Progenitor cell of endocrine pancreas (in vitro differentiated cells): ENCODE results near the gene ATP2A2. TPM values are rescaled to one million over a fixed set of nuclear protein-coding genes. Genes with fewer than 3 reads are reported as not detected.
"Not testable (repeated sequence)": the region's sequence is repeated elsewhere in the genome, so short reads cannot be mapped to it uniquely, and the experiment has no call there.

Experiments
- DNase-seq: peaks from one replicate; pipeline ENCODE4 v3.0.0; 2021; ENCODE audit warnings: low spot score; ENCODE audit not compliant: unreplicated experiment
- H3K27ac Mint-ChIP-seq: 2 replicates; pipeline ENCODE4 v1.8.0; 2021; ENCODE audit warnings: mild to moderate bottlenecking, moderate library complexity, mixed read lengths
- H3K27me3 Mint-ChIP-seq: 2 replicates; pipeline ENCODE4 v1.8.0; 2021; ENCODE audit warnings: mixed read lengths
- H3K36me3 Mint-ChIP-seq: 2 replicates; pipeline ENCODE4 v1.8.0; 2022; ENCODE audit warnings: mixed read lengths; ENCODE audit not compliant: insufficient read depth
- H3K4me1 Mint-ChIP-seq: 2 replicates; pipeline ENCODE4 v1.8.0; 2021; ENCODE audit warnings: low read depth, mixed read lengths
- H3K4me3 Mint-ChIP-seq: 2 replicates; pipeline ENCODE4 v1.8.0; 2021; ENCODE audit warnings: low read depth, mild to moderate bottlenecking, moderate library complexity, mixed read lengths
- H3K9me3 Mint-ChIP-seq: 2 replicates; pipeline ENCODE4 v1.8.0; 2021; ENCODE audit warnings: low read depth, mixed read lengths
- total RNA-seq: library from RNA; stranded (reverse); gene quantifications from 2 replicates; pipeline ENCODE4 v1.2.1, GENCODE V29; 2021
- TF ChIP-seq, protein P1 (sequence below): fragments of 200-600 bp; sonication (generic); IDR thresholded peaks from one replicate; pipeline ENCODE4 v1.5.0; 2021; ENCODE audit warnings: antibody characterized with exemption, mild to moderate bottlenecking; ENCODE audit not compliant: unreplicated experiment

Gene ATP2A2
- total RNA-seq, 1 donor from 2014 or later = 167 TPM

DNA sequence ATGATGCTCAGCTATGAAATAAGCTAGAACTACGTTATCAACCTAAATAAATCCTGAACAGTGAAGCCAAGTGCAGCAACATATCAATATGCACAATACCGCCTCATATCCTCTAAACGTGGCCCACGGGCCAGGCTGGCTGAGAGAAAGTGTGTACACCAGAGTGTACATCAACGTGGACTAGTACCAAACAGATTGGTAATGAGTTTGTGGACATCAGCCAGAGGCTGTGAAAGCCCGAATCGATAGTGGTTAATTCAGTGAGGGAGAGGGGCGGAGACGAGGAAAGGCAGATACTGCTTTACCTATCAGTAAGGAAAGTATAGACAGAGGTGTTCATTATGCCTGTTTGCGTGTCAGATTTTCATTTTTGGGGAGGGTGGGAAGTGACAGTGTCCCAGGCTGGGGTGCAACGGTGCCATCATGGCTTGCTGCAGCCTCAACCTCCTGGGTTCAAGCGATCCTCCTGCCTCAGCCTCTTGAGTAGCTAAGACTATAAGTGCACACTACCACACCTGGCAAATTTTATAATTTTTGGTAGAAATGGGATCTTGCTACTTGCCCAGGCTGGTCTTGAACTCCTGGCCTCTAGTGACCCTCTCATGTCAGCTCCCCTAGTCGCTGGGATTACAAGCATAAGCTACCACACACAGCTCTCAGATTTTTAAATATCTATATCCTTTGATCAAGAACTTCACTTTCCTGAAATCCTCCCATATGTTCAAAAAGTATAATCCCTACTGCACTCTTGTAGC, 72.3 kb downstream of the ATP2A2 start:
- DNase-seq = no peak
- H3K4me3 Mint-ChIP-seq = no peak overlapping the region
- H3K4me1 Mint-ChIP-seq = peaks cover 4% of the 10 kb centered on the region
- TF ChIP-seq, protein P1, sequence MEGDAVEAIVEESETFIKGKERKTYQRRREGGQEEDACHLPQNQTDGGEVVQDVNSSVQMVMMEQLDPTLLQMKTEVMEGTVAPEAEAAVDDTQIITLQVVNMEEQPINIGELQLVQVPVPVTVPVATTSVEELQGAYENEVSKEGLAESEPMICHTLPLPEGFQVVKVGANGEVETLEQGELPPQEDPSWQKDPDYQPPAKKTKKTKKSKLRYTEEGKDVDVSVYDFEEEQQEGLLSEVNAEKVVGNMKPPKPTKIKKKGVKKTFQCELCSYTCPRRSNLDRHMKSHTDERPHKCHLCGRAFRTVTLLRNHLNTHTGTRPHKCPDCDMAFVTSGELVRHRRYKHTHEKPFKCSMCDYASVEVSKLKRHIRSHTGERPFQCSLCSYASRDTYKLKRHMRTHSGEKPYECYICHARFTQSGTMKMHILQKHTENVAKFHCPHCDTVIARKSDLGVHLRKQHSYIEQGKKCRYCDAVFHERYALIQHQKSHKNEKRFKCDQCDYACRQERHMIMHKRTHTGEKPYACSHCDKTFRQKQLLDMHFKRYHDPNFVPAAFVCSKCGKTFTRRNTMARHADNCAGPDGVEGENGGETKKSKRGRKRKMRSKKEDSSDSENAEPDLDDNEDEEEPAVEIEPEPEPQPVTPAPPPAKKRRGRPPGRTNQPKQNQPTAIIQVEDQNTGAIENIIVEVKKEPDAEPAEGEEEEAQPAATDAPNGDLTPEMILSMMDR = no peak
- no peaks in the 10 kb centered on the region for H3K9me3 Mint-ChIP-seq
- H3K36me3 Mint-ChIP-seq = peaks cover 9% of the 10 kb centered on the region
- H3K27ac Mint-ChIP-seq = no peak overlapping the region
- H3K27me3 Mint-ChIP-seq = no peaks in the 10 kb centered on the region

DNA sequence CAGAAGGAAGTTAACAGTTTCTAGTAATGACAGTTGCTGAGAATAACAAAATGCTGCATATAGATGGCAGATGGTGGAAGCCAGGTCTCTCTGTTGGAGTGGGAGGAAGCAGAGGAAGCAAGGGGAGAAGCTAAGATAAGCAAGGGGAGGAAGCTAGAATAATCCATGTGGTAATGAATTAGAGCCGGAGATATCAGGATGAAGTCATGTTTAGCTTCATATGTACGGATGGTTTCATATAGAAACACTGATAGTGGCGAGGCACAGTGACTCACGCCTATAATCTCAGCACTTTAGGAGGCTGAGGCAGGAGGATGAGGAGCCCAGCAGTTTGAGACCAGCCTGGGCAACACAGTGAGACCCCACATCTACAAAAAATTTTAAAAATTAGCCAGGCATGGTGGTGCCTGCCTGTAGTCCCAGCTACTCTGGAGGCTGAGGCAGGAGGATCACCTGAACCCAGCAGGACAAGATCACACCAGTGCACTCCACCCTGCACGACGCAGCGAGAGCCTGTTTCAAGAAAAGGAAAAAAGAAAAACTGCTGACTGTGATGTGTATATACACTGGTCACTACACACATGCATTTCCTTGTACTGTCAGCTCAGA, 73.2 kb downstream of the ATP2A2 start:
- no peak for DNase-seq
- no peaks in the 10 kb centered on the region for H3K9me3 Mint-ChIP-seq
- H3K27ac Mint-ChIP-seq = no peak overlapping the region
- H3K4me3 Mint-ChIP-seq = no peak overlapping the region
- H3K4me1 Mint-ChIP-seq = peaks cover 4% of the 10 kb centered on the region
- H3K36me3 Mint-ChIP-seq = peaks cover 8% of the 10 kb centered on the region
- TF ChIP-seq, protein P1 = no peak
- H3K27me3 Mint-ChIP-seq = no peaks in the 10 kb centered on the region

DNA sequence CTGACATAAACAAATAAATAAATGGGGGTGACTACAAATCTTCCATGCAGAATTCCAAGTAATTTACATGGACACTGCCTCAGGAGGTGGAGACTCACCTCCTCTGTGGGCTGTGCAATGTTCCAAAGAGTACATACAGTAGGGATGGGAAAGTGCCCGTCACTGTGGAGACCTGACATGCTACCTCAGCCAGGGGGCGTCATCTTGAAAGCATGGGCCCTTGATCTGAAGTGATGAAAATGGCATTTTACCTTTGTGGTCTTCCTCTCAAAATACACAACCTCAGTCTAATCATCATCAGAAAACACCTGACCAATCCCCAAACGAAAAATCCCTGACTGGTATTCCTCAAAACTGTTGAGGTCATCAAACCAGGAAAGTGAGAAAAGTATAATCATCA, 74.0 kb downstream of the ATP2A2 start:
- Mint-ChIP-seq H3K27me3 (no peaks in the 10 kb centered on the region), H3K4me1 (peaks cover 4% of the 10 kb centered on the region), H3K36me3 (peaks cover 8% of the 10 kb centered on the region), H3K27ac (no peak overlapping the region), H3K4me3 (no peak overlapping the region), H3K9me3 (no peaks in the 10 kb centered on the region)
- TF ChIP-seq, protein P1 = peak; percentile 39
- no peak for DNase-seq

DNA sequence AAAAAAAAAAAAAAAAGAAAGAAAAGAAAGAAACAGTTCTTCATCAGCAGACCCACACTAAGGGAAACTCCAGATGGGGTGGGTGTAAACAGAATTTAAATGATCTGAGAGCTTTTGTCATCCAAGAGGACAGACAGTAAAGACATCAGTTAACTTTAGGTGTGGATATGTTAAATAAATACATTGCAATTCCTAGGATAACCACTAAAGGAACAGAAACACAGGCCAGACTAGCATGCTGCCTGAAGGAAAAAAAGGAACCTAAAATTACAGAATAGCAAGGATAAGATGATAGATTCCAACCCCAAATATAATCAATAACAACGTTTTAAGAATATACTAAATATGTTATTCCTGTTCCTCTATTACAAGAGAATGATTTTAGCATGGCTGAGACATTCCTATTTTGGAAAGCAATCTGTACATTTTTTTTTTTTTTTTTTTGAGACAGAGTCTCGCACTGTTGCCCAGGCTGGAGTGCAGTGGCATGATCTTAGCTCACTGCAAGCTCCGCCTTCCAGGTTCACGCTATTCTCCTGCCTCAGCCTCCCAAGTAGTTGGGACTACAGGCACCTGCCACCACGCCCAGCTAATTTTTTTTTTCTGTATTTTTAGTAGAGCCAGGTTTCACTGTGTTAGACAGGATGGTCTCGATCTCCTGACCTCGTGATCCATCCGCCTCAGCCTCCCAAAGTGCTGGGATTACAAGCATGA, 77.5 kb downstream of the ATP2A2 start:
- not testable (repeated sequence) for H3K9me3 Mint-ChIP-seq, H3K36me3 Mint-ChIP-seq, H3K4me1 Mint-ChIP-seq, H3K4me3 Mint-ChIP-seq, H3K27me3 Mint-ChIP-seq, DNase-seq, H3K27ac Mint-ChIP-seq
- TF ChIP-seq, protein P1 = peak; percentile 37

DNA sequence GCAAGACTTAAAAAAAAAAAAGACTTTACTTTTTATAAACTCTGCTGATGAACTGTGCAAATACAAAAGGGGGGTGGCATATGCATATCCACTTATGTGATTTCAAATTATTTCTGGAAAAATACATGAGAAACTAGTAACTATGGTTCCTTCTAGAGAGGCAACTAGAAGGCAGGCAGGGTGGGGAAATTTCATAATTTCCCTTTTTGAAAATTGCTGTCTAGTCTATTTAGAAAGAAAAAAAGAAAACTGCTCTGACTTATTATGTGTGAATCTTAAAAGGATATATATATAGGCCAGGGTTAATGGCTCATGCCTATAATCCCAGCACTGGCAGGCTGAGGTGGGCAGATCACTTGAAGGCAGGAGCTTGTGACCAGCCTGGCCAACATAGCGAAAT, 80.2 kb downstream of the ATP2A2 start:
- no peaks in the 10 kb centered on the region for H3K9me3 Mint-ChIP-seq
- no peak overlapping the region for H3K4me3 Mint-ChIP-seq
- H3K27ac Mint-ChIP-seq = no peak overlapping the region
- H3K4me1 Mint-ChIP-seq = no peaks in the 10 kb centered on the region
- H3K27me3 Mint-ChIP-seq = no peaks in the 10 kb centered on the region
- TF ChIP-seq, protein P1 = no peak
- DNase-seq = no peak
- no peaks in the 10 kb centered on the region for H3K36me3 Mint-ChIP-seq
